Raji (cell line): ENCODE measurements around the gene PLCB3.
A peak's percentile ranks its signal among the peaks of the same experiment; 100 is the strongest.

Experiments used
- POLR2A ChIP-seq: IDR thresholded peaks from 2 replicates; pipeline ENCODE4 v1.6.1; 2011; ENCODE audit warnings: low read depth, low read length, control low read depth; ENCODE audit not compliant: insufficient read depth

Gene PLCB3

GRCh38 chr11:64317961-64318765 is 66.8 kb downstream of the PLCB3 start, which contains the start of gene PRDX5:
TSS of gene PRDX5 (plus strand) at chr11:64318121. CDS start at chr11:64318216, 95 bp downstream.
- peak; percentile 77 for TF ChIP-seq POLR2A
